NCI-H1694 (cell line): Measurements from ENCODE around the gene LMF1.

Source experiments
- DNase-seq: peaks from one replicate; lab custom pipeline; 2025; lab: John Stamatoyannopoulos, UW

Gene LMF1

DNA sequence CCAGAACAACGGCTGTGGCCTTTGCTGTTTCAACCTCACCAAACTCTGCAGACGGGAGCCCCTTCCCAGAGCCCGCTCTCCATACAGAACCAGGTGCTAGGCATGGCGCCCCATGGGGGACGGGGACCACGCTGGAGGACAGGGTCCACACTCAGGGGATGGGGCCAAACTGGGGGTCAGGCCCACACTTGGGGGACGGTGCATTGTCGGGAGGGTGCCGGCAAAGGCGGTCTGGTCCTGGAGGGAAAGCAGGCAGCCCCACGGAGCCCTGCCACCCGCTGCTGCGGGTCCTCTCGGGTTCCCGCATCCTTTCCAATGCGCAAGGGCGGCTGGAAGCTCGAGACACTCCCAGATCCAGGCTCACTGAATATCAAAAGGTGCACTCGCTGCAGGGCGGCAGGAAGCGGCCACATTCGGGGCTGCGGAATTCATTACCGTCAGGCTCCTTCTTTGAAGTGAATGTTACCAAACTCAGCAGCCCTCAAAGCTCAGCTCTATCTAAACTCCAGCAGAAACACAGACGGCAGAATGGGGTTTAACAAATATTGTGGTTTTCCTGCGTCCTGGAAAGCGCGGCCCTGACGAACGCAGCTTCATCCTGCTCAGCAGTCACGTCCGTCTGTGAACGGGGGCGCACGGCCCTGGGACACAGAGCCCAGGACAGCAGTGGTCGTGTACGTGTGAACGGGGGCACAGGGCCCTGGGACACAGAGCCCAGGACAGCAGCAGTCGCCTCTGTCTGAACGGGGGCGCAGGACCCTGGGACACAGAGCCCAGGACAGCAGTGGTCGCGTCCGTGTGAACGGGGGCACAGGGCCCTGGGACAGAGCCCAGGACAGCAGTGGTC, 41.3 kb downstream of the LMF1 start:
- DNase-seq = no peak

DNA sequence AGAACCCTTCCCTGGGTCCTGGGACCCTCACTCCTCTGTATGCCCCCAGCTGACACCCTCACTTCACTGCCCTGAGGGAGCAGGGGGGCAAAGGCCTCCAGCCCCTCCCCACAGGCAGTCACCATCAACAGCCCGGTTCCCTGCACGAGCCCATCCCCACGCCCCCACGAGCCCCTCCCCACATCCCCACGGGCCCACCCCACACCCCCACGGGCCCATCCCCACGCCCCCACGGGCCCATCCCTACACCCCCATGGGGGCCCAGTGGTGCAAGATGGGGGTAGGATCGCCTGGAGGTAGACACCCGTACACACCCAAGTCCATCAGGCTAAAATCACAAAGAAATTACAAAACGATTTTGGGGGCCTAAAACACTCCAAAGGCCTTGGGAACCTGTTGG, 42.3 kb downstream of the LMF1 start:
- no peak for DNase-seq

DNA sequence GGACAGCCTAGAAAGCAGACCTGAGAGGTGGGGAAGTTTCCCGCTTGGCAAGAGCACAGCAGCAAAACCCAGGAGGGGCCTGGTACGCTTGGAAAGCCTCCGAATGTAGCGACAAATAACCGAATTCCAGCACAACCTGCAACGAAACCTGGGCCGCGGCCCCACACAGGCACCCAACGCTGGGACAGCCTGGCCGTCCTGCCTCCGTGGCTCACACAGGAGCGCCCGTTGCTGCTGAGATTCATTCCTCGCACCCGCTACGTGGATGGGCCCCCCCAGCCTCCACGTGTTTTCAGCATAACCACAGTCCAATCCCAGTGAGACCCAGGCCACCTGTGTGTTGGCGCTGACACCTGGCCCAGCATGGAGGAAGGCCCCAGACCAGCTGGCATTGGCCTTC, 42.9 kb downstream of the LMF1 start:
- DNase-seq = no peak

DNA sequence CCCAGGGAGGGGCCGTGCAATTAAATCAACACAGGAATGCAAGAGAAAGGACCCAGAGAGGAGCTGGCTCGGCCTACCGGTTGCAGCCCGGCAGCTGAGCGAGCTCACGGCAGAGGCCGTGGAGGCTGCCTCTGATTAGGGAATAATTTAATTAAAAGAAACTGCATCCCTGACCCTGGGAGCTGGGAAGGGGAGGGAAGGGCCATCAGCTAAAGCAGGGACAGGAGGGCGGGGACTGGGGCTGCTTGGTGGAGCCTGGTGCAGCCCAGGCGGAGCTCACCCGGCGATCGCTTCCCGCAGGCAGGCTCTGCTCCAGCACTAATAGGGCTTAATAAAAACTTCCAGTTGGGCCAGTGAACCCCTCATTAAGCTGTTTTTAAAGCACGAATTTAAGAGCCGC, 43.4 kb downstream of the LMF1 start:
- DNase-seq = no peak

DNA sequence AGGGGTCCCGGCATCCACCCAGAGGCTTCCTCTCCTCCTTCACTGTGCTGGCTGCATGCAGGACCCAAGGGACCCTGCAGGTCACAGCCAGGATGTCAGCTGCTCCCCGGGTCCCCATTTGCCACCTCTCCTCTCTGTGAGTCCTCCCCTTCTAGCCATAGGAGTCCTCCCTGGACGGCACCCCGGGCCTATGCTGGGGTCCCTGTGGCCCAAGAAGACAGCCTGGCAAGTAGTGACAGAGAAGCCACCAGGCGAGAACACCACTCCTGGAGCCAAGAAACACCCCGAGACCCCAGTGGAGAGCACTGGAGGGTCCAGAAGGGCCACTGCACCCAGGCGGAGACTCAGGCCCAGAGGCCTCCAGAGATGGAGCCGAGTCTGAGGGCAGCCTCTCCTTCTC, 44.1 kb downstream of the LMF1 start:
- no peak for DNase-seq

DNA sequence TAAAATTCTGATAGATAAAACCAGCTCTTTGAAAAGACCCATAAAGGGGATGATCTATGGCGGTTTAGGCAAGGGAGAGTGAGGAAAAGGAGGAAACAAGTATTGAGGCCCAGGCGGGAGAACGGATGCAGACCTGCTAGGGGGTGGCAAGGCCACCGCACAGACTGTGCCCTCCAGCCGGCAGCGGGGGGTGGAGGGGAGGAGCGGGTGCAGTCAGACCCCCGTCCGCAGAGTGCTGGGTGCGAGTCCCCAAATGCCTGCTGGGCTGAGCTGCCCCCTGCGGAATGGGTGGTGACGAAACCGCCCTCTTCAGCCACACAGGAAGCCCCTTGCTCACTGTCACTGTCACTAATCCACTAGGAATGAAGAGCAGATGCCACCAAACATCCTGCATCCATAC, 46.0 kb downstream of the LMF1 start:
- DNase-seq = no peak

DNA sequence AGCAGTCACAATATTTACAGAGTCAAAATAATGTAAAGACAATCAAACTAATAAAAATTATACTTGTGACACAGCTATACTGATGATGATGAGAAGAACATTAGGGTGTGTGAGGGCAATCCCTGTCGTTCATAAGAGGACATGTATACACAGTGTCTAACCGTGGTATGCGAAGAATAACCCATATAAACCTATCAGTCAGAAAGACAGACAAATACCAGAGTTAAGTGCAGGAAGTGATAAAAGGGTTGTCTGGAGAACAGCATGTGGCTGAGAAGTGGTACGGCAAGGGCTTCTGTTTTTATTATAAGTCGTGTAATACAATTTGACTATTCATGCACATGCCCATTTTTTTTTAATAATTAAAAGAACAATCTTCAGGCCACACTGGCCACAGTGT, 46.7 kb downstream of the LMF1 start:
- no peak for DNase-seq

DNA sequence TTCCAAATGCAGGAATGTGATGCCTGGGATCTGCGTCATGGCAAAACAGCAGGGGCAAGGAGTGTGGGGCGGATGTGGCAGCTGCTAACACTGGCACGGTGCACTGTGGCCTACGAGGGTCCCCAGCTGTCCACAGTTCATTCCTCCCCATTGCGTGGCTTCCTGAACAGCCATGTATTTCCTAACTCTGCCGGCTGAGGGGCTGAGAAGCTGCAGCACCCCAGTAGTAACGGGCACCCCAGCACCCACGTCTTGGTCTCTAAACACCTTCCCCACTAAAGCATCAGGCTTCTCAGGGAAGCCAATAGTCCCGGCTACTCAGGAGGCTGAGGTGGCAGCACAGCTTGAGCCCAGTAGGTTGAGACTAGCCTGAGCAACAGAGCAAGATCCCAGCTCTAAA, 47.6 kb downstream of the LMF1 start:
- DNase-seq = no peak

DNA sequence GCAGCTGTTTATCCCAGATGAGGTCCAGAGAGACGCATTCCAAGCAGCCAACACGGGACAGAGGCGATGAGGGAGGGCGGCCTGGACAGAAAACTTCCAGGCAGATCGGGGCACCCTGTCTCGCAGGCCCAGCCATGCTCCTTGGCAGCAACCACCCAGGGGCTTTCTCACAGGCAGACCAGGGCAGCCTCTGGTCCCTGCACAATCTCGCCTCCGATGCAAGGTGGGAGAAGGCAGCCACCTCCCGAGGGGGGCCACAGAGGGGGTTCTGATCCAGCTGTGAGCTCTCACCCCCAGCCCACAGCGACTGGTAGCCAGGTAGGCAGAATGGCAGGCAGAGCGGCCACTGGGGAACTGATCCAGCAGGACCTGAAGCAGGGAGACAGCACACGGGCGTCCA, 48.7 kb downstream of the LMF1 start:
- DNase-seq = no peak

DNA sequence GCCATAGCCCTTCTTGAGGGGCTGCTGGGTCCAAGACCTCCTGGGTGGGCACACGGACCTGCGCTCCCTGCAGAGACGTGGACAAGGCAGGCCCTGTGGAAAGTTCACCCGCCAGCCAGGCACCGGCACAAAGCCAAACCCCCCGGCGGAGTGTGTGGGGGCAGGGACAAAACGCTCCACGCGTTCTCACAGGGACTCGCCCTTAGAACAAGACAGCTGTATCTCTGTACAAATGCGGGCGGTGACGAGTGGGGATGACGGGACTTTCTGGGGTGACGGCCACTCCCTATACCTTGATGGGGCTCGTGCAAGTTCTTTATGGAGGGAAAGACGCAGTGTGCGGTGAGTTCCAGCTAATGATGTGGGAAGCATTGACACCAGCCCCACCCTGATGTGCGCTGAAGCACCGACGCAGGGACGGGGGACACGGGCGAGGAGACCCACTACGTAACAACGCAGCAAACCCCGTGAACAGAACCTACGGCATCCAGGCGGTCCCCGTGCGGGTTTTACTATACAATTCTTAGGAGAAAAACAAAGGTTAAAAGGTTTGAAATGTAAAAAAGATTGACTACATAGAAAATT, 49.4 kb downstream of the LMF1 start:
- no peak for DNase-seq

DNA sequence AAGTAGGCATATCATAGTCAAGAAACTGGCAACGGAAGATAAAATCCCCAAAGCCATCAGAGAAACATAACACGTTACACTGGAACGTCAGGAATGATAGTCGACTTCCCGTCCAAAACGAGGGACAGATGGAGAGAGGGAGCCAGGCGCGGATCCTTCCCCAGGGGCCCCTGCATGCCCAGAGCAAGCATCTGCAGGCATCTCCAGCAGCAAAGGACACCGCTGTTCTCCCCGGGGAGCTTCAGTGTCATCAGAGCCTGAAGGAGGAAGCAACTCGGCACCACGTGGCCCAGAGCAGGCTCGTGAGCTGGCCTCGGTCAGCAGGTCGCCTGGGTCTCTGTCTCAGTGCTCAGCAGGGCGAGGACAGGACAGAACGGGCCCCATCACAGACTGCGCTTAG, 50.1 kb downstream of the LMF1 start:
- DNase-seq = no peak

DNA sequence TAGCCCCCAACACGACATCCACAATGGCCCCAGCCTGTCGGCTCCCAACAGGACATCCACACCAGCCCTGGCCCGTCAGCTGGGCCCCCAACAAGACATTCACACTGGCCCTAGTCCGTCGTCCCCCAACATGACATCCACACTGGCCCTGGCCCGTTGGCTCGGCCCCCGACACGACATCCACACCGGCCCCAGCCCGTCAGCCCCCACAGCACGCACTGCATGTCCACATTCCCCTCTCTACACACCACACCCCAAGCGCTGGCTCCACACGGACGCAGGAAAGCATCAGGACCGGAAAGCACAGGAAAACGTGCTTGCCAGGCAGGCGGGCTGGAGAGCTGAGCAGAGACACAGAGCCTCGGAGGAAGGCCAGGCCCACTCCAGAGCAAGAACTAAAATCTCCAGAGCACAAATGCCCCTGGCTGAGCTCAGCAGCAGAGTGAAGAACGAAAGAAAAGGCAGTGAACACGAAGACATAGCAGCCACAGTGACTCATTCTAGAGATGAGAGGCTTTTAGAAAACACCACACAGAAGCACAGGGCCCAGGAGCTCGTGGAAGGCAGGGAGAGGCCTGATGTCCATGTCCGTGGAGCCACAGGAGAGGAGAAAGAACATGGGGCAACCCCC, 50.6 kb downstream of the LMF1 start:
- no peak for DNase-seq

DNA sequence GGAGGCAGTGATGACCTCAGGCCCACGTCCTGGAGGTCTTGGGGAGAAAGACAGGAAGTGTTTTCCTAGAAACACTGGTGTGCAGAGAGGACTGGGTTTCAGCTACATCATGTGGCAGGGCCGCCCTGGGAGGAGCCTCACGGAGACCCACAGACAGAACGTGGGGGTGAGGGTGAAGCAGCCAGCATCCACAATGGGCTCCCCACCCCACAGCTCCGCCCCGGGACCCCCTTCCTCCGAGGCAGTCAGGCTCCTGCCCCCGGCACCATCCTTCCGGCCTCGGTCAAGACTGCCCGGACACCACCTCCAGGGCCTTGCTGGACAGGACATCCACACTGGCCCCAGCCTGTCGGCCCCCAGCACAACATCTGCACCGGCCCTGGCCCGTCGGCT, 51.1 kb downstream of the LMF1 start:
- DNase-seq = no peak

DNA sequence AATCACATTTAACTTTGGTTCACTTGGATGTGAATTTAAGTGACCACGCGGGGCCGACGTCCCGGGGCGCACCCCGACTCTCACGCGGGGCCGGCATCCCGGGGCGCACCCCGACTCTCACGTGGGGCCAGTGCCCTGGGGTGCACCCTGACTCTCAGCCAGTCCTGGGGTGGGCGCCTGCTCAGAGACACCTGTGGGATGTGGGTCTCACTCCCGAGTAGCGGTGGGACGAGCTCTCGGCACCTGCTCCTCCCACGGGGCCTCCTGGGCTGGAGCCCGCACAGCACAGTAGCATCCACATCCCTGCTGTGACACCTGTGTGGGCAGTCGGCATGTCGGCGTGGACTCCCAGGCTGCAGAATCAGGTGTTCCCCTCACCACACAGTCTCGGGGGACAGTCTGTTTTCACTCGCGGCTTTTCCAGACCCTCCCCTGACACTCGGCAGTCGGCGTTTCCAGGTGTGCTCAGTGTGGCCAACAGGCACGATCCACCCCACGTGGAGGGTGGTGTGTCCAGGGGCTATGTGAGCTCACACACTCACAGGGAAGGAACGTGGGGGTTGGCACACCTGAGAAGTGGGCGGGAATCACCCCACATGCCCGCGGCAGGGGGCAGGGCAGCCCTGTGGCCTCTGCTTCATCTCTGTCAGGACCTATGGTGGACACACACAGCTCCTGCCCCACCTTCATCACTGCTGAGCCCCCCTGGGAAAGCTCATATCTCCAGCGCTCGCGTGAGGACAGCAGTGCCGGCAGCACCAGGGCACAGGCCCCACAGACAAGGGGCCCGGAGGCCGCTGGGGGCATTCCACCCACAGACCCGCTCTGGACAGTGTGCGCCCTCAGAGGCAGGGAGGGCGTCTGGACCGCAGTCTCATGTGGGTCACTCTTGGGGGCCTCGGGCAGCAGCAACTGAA, 51.8 kb downstream of the LMF1 start:
- no peak for DNase-seq

DNA sequence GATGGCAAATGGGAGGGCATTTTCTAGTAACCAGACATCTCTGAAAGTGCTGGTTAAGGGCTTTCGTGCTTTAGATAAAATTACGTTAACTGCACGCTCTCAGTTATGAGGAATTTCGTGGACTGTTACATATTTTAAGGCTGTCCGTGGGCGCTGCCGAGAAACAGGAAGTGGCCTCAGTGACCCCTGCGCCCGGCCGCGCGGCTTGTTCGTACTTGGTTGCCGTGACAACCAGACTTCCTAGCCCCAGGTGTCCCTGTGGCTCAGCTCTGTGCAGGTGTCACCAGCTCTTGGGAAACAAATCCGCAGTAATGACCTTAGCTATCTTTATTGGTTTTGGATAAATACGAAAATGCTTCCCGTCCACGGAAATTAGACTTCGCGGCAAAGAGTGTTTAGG, 52.7 kb downstream of the LMF1 start:
- DNase-seq = no peak

DNA sequence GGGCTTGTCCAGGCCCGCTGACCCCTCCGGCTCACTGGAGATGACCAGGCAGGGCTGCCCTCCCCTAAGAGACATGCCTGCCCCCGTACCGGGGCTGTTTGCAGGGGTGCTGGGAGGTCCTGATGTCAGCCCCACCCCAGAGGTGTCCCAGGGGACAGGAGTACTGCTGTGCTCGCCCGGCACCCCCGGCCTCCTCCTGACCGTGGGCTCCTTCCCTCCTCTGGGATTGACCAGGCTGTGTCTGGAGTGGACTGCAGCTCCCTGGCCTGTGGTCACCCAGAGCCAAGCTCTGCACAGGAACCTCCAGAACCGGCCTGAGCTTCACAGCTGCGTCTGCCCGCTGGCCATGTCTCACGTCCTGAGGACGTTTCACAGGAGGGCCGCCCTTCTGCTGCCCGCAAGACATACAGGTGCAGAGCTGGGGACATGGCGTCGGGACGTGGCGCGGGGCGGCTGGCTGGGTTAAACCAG, 53.2 kb downstream of the LMF1 start:
- DNase-seq = no peak

DNA sequence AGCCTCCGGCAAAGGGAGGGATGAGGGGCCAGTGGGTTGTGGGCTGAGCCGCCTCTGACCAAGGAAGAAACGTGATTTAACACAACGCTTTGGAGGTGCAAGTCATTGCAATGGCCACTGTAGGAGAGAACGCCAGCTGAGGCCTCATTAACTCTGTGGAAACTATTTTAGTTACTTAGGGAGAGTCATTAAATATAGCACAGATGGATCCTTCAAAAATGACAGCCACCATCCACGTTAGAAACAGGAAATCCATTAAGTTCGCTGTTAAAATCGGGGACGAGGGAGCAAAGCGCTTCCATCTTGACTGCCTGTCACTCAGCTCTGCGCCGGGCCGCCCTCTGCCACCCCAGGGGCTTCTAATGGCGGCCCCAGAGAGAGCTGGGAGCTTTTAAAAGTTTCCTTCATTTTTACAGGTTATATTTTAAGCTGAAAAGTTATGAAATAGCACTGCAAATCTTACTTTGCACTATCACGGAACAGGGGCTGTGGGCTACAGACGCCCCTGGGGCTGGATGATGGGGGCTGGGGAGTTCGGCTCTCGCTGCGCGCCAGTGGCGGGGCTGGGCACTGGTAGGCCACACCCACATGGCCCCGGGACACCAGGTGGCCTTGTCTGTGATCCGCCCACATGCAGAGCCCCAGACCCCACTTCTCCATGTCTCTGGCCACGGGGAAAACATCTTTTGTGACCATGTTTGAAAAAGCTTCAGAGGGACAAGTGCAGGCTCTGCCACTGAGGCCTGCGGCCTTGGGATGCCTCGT, 54.6 kb downstream of the LMF1 start:
- no peak for DNase-seq

DNA sequence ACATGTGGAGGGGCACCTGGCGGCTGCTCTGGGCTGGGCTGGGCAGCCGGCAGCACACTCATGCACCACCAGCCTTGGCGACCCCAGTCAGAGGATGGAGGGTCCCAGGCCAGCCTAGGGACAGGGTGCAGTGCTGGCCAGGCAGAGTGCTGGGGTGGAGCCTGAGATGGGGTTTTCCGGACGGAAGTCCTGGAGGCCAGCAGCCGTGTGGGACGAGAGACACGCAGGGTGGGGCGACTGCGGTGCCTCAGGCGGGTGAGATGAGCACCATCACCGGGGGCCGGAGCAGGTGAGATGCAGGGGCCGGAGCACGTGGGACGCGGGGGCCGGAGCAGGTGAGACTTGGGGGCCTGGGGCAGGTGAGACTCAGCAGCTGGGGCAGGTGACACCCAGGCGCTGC, 55.2 kb downstream of the LMF1 start:
- DNase-seq = no peak

DNA sequence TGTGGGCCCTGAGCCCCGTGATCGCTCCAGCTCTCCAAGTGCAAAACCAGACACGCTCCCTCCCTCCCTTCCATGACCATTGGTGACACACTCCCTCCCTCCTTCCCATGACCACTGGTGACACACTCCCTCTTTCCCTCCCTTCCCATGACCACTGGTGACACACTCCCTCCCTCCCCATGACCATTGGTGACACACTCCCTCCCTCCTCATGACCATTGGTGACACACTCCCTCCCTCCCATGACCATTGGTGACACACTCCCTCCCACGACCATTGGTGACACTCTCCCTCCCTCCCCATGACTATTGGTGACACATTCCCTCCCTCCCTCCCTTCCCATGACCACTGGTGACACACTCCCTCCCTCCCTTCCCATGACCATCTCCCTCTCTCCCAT, 56.3 kb downstream of the LMF1 start:
- DNase-seq = no peak

DNA sequence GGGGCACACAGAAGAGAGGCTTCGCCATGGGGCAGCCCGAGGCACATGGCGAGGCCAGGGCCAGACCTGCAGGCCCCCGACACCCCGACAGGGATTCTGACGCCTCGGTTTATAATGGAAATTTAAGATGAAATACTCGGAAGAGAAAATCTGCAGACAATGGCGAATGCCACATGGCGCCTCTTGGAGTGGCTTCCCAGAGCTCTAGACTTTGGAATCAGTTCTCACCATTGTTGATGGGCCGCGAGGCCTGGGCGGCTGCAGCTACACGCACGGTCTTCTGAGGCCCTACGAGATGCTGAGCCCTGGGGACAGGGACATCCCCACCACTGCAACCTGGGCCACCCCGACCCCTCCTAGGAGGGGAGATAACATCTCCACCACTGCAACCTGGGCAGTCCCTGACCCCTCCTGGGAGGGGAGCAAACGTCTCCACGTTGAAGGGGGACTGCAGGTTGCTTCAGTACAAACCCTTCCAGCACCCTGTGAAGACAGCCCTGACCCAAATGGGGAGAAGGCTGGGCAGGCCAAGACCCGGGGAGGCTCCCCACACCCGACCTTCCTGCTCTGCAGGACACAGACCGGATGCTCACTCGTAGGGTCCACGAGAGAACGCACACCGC, 56.9 kb downstream of the LMF1 start:
- DNase-seq = no peak
